ENCODE results near the gene DNAJB6.

DNAJB6 gene
- 289 to 579 (median 297) reads per million in 3 donors for total RNA-seq

- DNase-seq = peak; percentile 92 to 94 (median 93)
- Histone ChIP-seq H3K27ac (ENCODE audit: insufficient read depth, low read length, poor library complexity, severe bottlenecking) (peak within 1 kb of the TSS; percentile 85), H3K27me3 (replicated peaks; ENCODE audit: control insufficient read depth, insufficient read depth, low read length, poor library complexity, severe bottlenecking) (no peaks in the 10 kb centered on the region), H3K36me3 (ENCODE audit: control insufficient read depth, insufficient read depth, low read length) (no peaks in the 10 kb centered on the region), H3K4me3 (ENCODE audit: insufficient read depth, low read depth, low read length, poor library complexity, severe bottlenecking) (peak within 1 kb of the TSS; percentile 87), H3K4me1 (ENCODE audit: control insufficient read depth, insufficient read depth, low read length, poor library complexity, severe bottlenecking) (peaks cover 21% of the 10 kb centered on the region), H3K9me3 (ENCODE audit: control insufficient read depth, low read length) (no peaks in the 10 kb centered on the region)
Measured at GRCh38 chr7:157336383-157337315, at the start of gene DNAJB6. Gene DNAJB6 (plus strand): TSS chr7:157337004. CDS start chr7:157358573, 21,569 bp downstream.

- H3K4me3 ChIP-seq (ENCODE audit: insufficient read depth, low read depth, low read length, poor library complexity, severe bottlenecking) = no peak overlapping the region
- no peaks in the 10 kb centered on the region for H3K27me3 ChIP-seq (replicated peaks; ENCODE audit: control insufficient read depth, insufficient read depth, low read length, poor library complexity, severe bottlenecking)
- no peak for DNase-seq
- H3K36me3 ChIP-seq (ENCODE audit: control insufficient read depth, insufficient read depth, low read length) = no peaks in the 10 kb centered on the region
- no peaks in the 10 kb centered on the region for H3K9me3 ChIP-seq (ENCODE audit: control insufficient read depth, low read length)
- no peaks in the 10 kb centered on the region for H3K4me1 ChIP-seq (ENCODE audit: control insufficient read depth, insufficient read depth, low read length, poor library complexity, severe bottlenecking)
- H3K27ac ChIP-seq (ENCODE audit: insufficient read depth, low read length, poor library complexity, severe bottlenecking) = no peak overlapping the region
Measured at GRCh38 chr7:157291404-157292080, 45.3 kb upstream of the DNAJB6 start.

- Histone ChIP-seq H3K36me3 (ENCODE audit: control insufficient read depth, insufficient read depth, low read length) (no peaks in the 10 kb centered on the region), H3K27ac (ENCODE audit: insufficient read depth, low read length, poor library complexity, severe bottlenecking) (no peak overlapping the region), H3K4me1 (ENCODE audit: control insufficient read depth, insufficient read depth, low read length, poor library complexity, severe bottlenecking) (no peaks in the 10 kb centered on the region), H3K4me3 (ENCODE audit: insufficient read depth, low read depth, low read length, poor library complexity, severe bottlenecking) (no peak overlapping the region), H3K27me3 (replicated peaks; ENCODE audit: control insufficient read depth, insufficient read depth, low read length, poor library complexity, severe bottlenecking) (no peaks in the 10 kb centered on the region), H3K9me3 (ENCODE audit: control insufficient read depth, low read length) (no peaks in the 10 kb centered on the region)
- DNase-seq = no peak
Measured at GRCh38 chr7:157292258-157292657, 44.5 kb upstream of the DNAJB6 start.

GRCh38 chr7:157292770-157293412 is 43.9 kb upstream of the DNAJB6 start:
- Histone ChIP-seq H3K27me3 (replicated peaks; ENCODE audit: control insufficient read depth, insufficient read depth, low read length, poor library complexity, severe bottlenecking) (no peaks in the 10 kb centered on the region), H3K4me1 (ENCODE audit: control insufficient read depth, insufficient read depth, low read length, poor library complexity, severe bottlenecking) (no peaks in the 10 kb centered on the region), H3K36me3 (ENCODE audit: control insufficient read depth, insufficient read depth, low read length) (no peaks in the 10 kb centered on the region), H3K4me3 (ENCODE audit: insufficient read depth, low read depth, low read length, poor library complexity, severe bottlenecking) (no peak overlapping the region), H3K27ac (ENCODE audit: insufficient read depth, low read length, poor library complexity, severe bottlenecking) (no peak overlapping the region), H3K9me3 (ENCODE audit: control insufficient read depth, low read length) (no peaks in the 10 kb centered on the region)
- DNase-seq = no peak

- Histone ChIP-seq H3K36me3 (ENCODE audit: control insufficient read depth, insufficient read depth, low read length) (no peaks in the 10 kb centered on the region), H3K4me1 (ENCODE audit: control insufficient read depth, insufficient read depth, low read length, poor library complexity, severe bottlenecking) (no peaks in the 10 kb centered on the region), H3K27me3 (replicated peaks; ENCODE audit: control insufficient read depth, insufficient read depth, low read length, poor library complexity, severe bottlenecking) (no peaks in the 10 kb centered on the region), H3K27ac (ENCODE audit: insufficient read depth, low read length, poor library complexity, severe bottlenecking) (no peak overlapping the region), H3K9me3 (ENCODE audit: control insufficient read depth, low read length) (no peaks in the 10 kb centered on the region), H3K4me3 (ENCODE audit: insufficient read depth, low read depth, low read length, poor library complexity, severe bottlenecking) (no peak overlapping the region)
- DNase-seq = no peak
Measured at GRCh38 chr7:157293413-157293788, 43.4 kb upstream of the DNAJB6 start.

- no peak for DNase-seq
- no peaks in the 10 kb centered on the region for H3K4me1 ChIP-seq (ENCODE audit: control insufficient read depth, insufficient read depth, low read length, poor library complexity, severe bottlenecking)
- H3K27me3 ChIP-seq (replicated peaks; ENCODE audit: control insufficient read depth, insufficient read depth, low read length, poor library complexity, severe bottlenecking) = no peaks in the 10 kb centered on the region
- no peaks in the 10 kb centered on the region for H3K36me3 ChIP-seq (ENCODE audit: control insufficient read depth, insufficient read depth, low read length)
- no peak overlapping the region for H3K4me3 ChIP-seq (ENCODE audit: insufficient read depth, low read depth, low read length, poor library complexity, severe bottlenecking)
- no peak overlapping the region for H3K27ac ChIP-seq (ENCODE audit: insufficient read depth, low read length, poor library complexity, severe bottlenecking)
- no peaks in the 10 kb centered on the region for H3K9me3 ChIP-seq (ENCODE audit: control insufficient read depth, low read length)
Measured at GRCh38 chr7:157294773-157295172, 42.0 kb upstream of the DNAJB6 start.

GRCh38 chr7:157295338-157295737 is 41.5 kb upstream of the DNAJB6 start:
- DNase-seq = no peak
- Histone ChIP-seq H3K27ac (ENCODE audit: insufficient read depth, low read length, poor library complexity, severe bottlenecking) (no peak overlapping the region), H3K9me3 (ENCODE audit: control insufficient read depth, low read length) (no peaks in the 10 kb centered on the region), H3K27me3 (replicated peaks; ENCODE audit: control insufficient read depth, insufficient read depth, low read length, poor library complexity, severe bottlenecking) (no peaks in the 10 kb centered on the region), H3K4me1 (ENCODE audit: control insufficient read depth, insufficient read depth, low read length, poor library complexity, severe bottlenecking) (no peaks in the 10 kb centered on the region), H3K4me3 (ENCODE audit: insufficient read depth, low read depth, low read length, poor library complexity, severe bottlenecking) (no peak overlapping the region), H3K36me3 (ENCODE audit: control insufficient read depth, insufficient read depth, low read length) (no peaks in the 10 kb centered on the region)

GRCh38 chr7:157297185-157297584 is 39.6 kb upstream of the DNAJB6 start:
- Histone ChIP-seq H3K9me3 (ENCODE audit: control insufficient read depth, low read length) (no peaks in the 10 kb centered on the region), H3K27ac (ENCODE audit: insufficient read depth, low read length, poor library complexity, severe bottlenecking) (no peak overlapping the region), H3K27me3 (replicated peaks; ENCODE audit: control insufficient read depth, insufficient read depth, low read length, poor library complexity, severe bottlenecking) (no peaks in the 10 kb centered on the region), H3K4me3 (ENCODE audit: insufficient read depth, low read depth, low read length, poor library complexity, severe bottlenecking) (no peak overlapping the region), H3K4me1 (ENCODE audit: control insufficient read depth, insufficient read depth, low read length, poor library complexity, severe bottlenecking) (no peaks in the 10 kb centered on the region), H3K36me3 (ENCODE audit: control insufficient read depth, insufficient read depth, low read length) (no peaks in the 10 kb centered on the region)
- no peak for DNase-seq

- no peak for DNase-seq
- Histone ChIP-seq H3K27ac (ENCODE audit: insufficient read depth, low read length, poor library complexity, severe bottlenecking) (no peak overlapping the region), H3K4me3 (ENCODE audit: insufficient read depth, low read depth, low read length, poor library complexity, severe bottlenecking) (no peak overlapping the region), H3K27me3 (replicated peaks; ENCODE audit: control insufficient read depth, insufficient read depth, low read length, poor library complexity, severe bottlenecking) (no peaks in the 10 kb centered on the region), H3K36me3 (ENCODE audit: control insufficient read depth, insufficient read depth, low read length) (no peaks in the 10 kb centered on the region), H3K9me3 (ENCODE audit: control insufficient read depth, low read length) (no peaks in the 10 kb centered on the region), H3K4me1 (ENCODE audit: control insufficient read depth, insufficient read depth, low read length, poor library complexity, severe bottlenecking) (no peaks in the 10 kb centered on the region)
Measured at GRCh38 chr7:157299317-157299612, 37.5 kb upstream of the DNAJB6 start.

Data from effector memory CD4-positive, alpha-beta T cell (primary cell).